GM12873 (cell line): ENCODE measurements around the gene RPS6KA1.
A peak's percentile ranks its signal among the peaks of the same experiment; 100 is the strongest.

Source experiments
- CTCF ChIP-seq: IDR thresholded peaks from 2 replicates; pipeline ENCODE4 v1.5.1; 2012; ENCODE audit warnings: low read depth, mild to moderate bottlenecking, moderate library complexity, low read length, control low read depth; ENCODE audit not compliant: insufficient read depth; ENCODE audit errors: missing control alignments

The RPS6KA1 gene

GRCh38 chr1:26540351-26540750 lies 10.8 kb downstream of the RPS6KA1 start:
- TF ChIP-seq CTCF, result no peak

- no peak for TF ChIP-seq CTCF
Measured at GRCh38 chr1:26541431-26541815, 11.9 kb downstream of the RPS6KA1 start.

DNA sequence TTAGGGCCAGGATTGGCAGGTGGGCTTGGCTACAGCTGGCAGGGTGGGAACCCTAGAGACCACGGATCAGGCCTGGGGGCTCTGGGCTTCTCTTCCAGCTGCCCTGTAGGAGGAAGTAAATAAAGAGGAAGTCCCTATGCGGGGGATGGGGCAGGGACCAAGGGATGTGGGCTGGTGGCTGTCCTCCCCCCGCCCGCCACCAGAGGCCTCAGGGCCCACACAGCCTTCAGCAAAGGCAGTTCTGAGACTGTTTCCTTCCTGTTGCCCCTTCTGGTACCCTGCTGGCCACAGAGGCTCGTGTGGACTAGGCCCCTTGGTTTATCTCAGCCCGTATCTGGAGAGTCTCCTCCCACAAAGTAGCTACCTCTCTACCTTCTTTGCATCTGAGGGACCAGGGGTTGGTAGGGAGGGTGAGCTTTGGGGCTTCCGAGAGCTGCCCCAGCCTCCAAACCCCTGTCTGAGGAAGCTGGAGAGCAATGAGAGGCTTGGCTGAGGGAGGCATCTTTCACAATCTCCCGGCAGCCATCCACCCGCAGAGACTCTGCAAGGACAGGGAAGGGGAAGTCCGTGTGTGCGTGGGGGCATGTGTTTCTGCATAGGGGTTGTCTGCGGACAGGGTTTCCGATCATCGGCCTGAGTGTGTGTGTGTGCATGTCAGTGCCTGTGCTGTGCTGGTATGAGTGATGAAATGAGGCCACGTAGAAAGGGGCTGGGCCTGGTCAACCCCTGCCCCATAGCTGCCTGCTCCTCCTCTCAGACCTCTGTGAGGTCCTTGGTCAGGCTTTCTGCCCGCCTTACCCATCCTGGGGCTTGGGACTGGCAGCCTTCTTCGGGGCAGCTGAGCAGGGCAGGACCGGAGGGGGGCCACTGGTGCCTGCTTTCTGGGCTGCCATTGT lies 12.5 kb downstream of the RPS6KA1 start:
- TF ChIP-seq CTCF, result peak; percentile 81

- TF ChIP-seq CTCF, result peak; percentile 18
Measured at GRCh38 chr1:26542771-26543451, 13.3 kb downstream of the RPS6KA1 start.

DNA sequence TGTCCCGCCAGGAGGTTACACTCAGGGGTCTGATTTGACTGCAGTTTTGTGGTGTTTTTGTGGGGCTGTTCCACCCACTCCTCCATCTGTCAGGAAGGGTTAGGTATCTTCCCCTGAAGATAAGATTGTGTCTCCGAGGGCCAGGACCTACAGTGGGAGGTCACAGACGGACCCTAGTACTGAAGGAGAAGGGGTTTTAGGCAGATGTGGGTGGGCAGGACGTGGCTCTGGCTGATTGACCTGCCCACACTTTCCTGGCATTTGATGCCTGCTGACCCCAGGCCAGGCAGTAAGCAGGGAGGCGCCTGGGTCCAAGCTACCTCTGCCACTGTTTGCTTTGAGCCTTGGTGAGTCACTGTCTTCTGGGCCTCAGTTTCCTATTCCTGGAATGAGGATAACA lies 13.9 kb downstream of the RPS6KA1 start:
- TF ChIP-seq CTCF, result no peak

GRCh38 chr1:26544126-26544525 lies 14.6 kb downstream of the RPS6KA1 start:
- TF ChIP-seq CTCF, result no peak

DNA sequence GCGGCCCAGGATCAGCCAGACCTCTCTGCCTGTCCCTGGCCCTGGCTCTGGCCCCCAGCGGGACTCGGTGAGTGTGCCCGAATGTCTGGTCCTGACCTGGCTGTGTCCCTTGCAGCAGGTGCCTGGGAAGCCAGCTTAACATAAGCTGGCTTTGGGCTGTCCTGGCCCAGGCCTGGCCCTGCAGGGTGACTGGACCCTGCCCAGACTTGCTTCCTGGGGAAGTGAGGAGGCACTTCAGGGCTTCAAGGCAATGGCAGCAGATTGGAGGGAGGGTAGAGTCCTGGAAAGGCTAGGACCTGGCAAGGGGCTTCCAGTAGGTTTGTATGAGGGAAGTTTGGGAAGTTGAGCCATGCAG lies 16.4 kb downstream of the RPS6KA1 start:
- no peak for TF ChIP-seq CTCF
